ENCODE results near the gene RFFL.
"Not testable (repeated sequence)": the region's sequence is repeated elsewhere in the genome, so short reads cannot be mapped to it uniquely, and the experiment has no call there.

Gene RFFL

DNA sequence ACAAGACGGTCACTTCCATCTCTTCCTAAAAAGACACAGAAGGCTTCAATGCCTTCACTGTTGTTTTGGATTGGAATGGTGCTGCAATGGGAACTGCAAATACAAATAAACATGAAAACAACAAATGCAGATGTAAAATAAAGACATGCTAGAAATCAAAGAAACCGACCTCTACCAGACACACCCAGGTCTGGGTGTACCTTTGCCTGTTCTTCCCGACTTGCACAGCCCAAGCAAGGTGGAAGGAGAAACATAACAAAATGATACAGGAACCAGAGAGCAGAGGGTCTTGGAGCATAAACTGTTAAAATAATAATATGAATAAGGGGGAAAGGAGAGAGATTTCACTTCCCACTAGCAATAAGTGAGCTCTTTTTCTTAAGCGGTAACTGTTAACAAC, 17.3 kb downstream of the RFFL start:
- DNase-seq = no peak

DNA sequence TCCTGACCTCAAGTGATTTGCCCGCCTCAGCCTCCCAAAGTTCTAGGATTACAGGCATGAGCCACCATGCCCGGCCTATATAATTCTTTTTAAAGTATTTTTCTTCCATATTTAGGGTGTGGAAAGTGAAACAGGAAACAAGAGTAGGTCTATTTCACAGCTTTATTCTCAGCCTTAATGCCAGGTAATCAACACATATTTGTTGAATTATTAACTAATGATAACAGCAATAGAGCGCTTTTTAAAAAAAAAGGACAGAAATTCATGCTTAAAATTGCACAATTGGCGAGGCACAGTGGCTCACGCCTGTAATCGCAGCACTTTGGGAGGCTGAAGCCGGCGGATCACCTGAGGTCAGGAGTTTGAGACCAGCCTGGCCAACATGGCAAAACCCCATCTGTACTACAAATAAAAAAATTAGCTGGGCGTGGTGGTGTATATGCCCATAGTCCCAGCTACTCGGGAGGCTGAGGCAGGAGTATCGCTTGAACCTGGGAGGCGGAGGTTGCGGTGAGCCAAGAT, 18.0 kb downstream of the RFFL start:
- not testable (repeated sequence) for DNase-seq

DNA sequence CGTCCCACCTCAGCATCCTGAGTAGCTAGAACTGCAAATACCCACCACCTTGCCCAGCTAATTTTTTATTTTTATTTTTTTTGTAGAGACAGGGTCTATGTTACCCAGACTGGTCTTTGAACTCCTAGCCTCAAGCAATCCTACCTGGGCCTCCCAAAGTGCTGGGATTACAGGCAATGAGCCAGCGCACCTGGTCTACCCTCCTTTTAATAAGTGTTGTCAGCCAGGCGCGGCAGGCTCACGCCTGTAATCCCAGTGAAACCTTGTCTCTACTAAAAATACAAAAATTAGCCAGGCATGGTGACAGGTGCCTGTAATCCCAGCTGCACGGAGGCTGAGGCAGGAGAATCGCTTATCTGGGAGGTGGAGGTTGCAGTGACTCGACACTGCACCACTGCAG, 19.3 kb downstream of the RFFL start:
- DNase-seq = no peak

DNA sequence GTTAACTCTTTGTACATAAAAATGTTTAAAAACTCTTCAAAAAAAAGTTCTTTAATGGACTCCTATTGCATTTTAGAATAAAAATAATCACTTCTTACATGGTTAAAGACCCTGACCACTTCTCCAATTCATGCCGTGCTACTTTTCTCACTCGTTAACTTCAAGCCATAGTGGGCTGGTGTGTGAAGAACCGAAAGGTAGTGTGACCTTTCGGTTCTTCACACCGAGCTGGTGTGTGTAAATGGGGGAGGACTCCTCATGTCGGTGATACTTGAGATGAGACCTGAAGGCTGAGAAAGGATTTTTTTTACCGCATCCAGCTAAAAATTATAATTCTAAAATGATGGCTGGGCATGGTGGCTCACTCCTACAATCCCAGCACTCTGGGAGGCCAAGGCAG, 22.1 kb downstream of the RFFL start:
- DNase-seq = no peak

DNA sequence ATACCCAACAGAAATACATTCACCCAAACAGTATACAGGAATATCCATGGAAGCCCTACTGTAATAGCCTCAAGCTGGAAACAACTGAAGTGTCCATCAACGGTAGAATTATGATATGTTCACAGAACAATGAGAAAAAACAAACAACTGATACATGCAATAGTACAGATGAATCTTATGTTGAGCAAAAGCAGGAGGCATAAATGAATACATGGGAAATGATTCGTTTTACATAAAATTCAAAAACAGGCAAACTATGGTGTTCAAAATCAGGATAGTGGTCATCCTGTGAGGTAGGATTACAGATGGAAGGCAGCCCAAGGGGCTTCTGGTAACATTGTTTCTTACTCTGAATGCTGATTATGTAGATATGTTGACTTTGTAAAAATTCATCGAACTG, 25.1 kb downstream of the RFFL start:
- no peak for DNase-seq

DNA sequence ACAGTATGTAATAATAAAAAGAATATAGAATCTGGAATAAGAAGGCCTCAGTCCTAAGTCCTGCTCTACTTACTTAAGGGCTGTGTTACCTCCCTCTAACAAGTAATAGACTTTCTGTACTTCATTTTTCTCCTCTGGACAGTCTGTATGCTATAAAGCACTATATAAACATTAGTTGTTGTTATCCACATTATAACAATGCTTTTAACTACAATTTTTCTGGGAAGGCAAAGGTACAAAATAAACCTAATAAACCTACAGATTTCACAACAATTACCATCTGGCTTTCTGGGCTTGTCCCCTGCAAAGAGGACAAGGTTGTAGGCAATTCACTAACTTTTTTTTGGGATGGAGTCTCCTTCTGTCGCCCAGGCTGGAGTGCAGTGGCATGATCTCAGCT, 32.7 kb downstream of the RFFL start:
- no peak for DNase-seq

DNA sequence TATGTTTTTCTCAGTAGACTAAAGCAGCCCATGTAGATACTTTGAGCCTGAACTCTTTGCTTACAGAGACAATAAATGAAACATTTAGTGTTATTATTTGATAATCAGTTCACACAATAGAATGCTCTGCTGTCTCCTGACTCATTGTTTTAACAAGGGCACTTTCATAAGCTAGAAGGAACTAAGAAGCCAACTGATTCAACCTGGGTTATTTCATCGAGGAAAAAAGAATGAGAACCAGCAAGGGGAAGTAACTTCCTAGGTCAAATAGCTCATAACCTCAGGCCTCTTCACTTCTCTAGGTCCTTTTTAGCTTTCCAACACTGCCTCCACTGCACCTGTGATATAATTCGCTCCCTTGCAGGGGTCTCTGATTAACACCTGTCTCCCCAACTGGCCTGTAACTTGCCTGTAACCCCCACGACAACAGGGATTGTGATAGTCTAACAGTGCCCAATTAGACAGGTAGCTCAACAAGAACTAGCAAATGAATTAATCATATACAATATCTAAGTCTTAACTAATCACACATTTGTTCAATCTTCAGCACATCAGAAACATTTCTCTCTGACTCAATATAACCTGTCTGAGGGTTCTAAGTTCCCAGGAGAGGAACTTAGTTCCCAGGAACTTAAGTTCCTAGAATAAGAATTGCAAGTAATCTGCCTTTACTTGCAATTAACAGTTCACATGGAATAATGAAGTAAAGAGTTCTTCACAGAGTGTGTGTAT, 34.8 kb downstream of the RFFL start:
- DNase-seq = no peak

DNA sequence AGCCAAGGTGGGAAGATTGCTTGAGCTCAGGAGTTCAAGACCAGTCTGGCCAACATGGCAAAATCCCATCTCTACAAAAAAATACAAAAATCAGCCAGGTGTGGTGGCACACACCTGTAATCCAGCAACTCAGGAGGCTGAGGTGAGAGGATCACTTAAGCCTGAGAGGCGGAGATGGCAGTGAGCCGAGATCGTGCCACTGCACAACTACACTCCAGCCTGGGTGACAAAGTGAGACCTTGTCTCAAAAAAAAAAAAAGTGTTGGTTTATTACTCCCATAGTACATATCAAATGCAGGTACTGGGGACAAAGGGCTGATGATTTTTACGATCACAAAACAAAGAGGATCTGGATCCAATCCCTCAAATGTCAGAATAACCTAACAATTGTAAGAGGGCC, 35.4 kb downstream of the RFFL start:
- not testable (repeated sequence) for DNase-seq

DNA sequence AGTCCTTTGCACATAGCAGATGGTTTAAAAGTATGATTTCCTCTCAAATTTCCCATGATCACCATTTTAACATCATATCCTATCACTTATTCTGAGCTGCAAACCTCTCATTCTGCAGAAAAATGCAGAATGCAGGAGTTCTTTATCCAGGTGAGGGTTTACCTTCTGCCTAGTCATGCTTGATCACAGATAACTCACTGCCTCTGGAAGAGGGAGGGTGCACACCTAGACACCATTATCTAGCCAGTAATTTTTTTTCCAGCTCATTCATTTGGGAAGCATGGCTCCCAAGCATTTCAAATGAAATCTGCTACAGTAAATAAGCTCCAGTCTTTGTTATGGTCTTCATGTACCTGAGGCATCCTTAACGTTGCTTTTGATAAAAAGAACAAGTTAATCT, 38.0 kb downstream of the RFFL start:
- DNase-seq = no peak

DNA sequence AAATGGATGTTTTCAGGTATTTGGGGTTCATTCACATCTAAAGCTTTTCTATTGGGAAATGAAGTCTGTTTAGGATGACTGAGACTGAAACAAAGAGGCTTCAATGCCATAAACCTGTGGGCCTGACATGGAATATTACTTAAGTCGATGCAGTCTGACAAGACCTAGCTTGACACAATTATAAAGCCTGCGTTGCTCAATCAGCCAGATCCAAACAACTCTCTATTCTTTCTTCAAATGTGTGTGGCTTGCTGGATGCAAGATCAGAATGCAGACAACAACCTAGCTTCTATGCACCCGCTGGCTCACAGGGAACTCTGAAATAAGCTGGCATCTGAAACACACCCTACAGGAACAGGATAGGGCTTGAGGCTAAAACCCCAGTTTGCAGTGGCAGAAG, 40.0 kb downstream of the RFFL start:
- no peak for DNase-seq

DNA sequence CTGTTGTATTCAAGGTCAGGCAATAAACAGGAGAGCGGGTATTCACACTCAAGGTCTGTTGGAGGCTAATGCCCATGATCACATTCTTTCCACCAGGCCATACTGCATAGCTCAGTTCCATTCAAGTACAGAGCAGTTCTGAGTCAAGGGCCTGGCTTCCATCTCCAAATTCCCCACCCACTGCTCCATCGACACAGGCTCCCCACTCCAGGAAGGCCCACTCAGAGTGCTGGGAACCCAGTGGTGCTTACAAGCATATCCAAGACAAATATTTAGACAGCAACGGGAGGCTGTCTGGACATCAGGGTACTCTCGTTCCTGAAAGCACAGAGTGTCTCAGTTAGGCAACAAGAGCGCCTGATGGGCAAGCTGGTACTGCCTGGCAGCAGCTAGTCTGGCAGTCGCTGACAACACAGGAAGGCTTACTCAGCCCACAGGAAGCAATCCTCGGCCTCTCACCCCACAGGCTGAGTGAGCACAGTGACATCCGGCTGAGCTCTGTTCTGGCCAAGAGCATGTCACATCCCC, 40.9 kb downstream of the RFFL start:
- no peak for DNase-seq

DNA sequence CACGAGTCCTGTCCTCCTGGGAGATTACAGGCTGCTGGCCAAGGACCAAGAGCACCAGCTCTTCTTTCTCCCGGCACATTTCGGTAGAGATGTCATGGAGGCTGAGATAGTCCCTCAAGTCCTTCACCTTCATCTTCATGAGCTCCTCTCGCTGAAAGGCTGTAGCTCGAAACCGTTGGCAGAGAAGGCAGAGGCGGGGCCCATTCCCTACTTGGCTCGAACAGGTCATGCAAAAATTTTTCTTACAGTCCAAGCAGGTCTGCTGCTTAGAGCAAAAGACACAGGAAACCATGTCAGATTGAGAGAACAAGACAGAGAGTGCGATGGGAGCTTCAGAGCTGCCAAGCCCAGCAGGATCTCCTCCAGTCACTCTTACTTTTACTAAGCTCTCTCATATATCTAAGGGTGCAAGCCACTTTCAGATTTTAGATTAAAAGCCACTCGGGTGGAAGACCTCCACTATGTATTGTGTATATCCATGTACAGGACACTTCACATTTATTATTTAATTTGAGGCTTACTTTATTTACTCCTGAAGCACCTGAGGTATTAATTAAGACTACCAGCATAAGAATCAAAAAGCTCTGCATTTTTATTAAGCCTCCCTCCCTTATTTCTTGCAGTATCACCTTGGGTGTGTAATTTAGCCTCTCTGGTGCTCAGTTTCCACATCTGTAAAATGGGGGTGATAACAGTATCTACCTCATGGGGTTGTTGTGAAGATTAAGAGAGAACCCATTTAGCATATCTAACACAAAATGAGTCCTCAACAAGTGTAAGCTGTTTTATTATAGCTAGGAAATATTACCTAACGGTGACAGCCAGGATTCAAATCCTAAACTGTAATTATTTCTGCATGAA, 41.8 kb downstream of the RFFL start:
- DNase-seq = no peak

DNA sequence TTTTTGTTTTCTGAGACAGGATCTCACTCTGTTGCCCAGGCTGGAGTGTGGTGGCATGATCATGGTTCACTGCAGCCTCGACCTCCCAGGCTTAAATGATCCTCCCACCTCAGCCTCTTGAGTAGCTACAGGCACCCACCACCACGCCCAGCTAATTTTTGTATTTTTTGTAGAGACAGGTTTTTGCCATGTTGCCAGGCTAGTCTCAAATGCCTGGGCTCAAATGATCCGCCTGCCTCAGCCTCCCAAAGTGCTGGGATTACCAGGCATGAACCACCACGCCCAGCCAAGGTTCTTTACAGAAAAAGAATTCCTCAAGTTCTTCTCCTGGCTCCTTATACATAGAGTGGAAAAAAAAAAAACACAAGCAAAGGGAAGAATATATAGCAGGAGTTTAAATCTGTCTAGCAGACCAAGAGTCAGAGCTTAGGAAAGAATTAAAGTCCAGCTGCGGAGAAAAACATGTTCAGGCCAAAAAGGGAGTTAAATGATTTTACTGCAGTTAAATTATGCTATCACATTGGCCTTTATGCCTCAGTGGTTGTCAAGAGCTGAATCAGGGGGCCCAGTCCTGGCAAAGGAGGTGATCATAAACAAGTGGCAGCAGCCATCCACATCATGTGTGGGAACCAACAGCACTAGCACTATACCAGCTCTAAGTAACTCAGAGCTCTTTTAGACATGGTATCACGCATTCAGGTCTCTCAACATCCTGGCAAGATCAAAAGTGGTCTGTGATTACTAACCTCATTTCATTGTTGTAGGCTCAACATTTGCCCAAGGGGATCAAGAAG, 43.9 kb downstream of the RFFL start:
- DNase-seq = no peak

DNA sequence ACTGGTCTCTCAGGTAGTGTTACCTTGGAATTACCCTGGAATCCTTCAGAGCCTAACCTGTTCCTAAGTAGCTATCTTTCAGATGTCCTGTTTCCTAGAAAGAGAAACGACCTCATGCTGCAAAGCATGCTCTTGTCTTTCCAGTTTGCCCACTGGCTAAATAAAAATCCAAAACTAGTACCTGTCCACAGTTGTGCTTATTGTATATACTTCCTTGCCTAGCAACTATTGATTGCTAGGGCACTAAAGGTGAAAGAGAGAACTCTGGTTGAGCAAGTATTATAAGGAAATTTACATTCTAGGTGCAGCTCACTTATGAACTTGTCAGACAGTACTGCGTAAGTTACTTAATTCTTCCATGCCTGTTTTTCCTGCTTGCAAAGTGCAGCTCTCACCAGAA, 44.7 kb downstream of the RFFL start:
- no peak for DNase-seq

DNA sequence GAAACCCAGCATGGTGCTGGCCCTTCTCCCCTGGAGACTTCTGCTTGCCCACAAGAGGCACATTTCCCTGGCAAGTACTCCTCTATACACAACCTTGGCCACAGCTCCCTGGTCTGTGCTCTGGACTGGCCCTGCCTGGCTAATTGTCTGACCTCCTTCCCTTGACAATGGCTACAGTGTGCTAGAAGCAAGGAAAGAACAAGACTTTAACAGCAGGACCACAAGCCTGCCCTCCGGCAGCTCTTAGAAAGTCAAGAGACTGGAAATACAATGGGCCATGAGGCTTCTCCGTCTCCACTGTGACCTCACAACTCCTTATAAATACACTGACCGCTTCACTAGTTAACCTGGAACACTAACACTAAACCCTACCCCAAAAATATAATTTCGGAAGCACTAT, 46.5 kb downstream of the RFFL start:
- DNase-seq = no peak

DNA sequence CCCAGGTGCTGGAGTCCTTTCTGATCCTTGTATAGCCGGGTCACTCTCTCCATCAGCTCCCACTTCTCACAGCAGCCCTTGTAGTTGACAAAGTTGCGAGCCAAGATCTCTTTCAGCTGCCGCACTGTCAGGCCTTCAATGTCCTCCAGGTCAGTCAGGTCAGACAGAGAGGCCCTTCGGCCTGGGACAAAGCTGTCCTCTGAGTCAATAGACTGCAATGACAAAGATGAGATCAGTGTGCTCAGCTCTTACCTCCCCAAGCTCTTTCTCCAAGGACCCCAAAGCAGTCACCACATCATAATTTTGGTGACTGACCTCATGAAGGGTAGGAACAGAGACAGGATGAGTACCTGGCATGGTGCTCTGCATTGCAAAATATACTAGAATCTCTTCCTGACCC, 47.1 kb downstream of the RFFL start:
- no peak for DNase-seq

DNA sequence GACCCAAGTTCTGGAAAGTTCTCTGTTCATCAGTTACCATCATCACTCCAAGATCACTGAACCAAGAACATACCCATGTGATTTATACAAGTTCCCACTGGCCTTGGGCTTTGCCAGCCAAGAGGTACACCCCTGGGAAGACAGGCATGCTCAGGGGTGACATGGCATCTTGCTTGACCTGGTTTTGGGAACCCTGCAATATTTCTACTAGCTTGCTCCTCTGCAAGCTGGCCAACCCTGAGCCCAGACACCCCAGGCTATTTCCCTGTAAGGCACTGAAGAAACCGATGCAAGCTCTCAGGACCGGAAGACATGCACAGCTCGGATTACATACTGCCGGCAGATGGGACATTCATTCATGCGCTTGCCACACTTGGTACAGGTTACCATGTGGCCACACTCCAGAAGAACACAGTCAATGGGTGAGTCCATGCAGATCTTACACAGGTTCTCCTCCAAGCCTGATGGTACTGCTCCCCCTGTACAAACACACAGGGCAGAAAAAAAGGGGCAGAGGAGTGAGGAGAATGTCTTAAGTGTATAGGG, 51.8 kb downstream of the RFFL start:
- DNase-seq = no peak

DNA sequence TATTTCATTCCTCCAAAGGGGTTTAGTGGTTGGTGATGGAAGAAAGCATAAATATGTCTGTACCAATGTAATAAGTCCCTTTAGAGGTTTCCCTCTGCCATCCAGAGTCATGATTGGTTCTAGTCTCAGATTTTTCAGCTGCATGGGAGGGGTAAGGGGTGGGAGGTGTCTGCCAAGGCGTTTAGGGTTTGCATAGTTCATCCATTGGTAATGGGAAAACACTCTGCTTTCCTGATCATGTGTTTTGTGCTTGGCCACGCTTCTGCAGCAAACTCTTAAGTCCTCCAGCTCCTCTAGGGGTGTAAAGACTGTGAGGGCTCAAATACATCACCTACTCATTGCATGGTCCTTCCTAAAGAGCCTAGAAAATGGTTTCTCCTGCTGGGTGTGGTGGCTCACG, 53.4 kb downstream of the RFFL start:
- no peak for DNase-seq

DNA sequence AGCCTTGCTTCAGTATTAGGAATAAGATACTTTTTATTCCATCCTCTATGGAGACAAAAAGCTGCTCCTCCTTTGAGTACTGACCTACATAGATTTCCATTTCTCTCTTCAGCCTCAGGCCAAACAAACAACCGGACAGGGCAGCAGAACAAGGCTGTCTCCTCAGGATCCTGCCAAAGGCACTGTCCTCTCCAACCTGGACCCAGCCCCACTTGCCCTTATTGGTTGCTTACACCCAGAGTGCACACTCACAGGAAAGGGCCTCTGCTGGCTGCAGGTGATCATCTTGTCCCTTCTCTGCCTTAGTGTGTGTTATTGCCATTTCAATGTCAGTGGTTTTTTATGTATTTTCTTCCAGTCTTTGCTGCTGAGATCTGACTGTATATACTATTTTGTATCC, 56.5 kb downstream of the RFFL start:
- DNase-seq = no peak

DNA sequence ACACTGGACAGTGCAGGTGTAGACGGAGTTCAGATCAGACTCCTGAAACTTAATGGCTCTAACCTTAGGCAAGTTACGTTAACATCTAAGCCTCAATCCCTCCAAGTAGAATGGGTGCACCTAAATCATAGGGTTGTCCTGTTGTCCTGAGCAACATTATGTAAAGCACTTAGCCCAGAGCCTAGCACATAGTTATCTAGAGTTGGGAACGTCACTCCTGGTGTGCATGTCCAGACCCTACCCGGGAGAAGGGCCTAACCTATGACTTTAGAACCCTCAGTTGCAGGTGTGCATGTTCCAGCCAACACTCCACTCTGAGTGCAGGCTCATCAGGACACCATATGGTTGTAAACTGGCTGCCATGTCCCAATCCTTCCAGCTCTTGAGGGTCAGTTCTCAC, 57.2 kb downstream of the RFFL start:
- no peak for DNase-seq

DNA sequence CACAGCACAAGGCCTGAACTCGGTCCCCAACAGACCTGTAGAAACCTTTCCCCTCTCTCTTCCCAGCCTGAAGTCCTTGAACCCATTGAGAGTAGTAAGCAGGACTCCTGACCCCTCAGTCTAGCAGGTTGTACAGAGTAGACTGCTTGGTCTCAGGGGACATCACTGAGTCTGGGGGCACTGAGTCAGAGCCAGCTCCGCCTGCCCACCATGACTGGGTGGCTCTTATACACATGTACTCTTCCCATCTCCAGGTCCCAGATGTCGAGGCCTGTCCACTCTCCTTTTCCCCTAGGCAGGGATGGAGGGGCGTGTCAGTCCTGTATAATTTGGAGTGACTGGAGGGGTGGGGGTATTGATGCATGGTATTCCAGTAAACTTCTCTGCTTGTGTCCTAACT, 59.7 kb downstream of the RFFL start:
- no peak for DNase-seq

DNA sequence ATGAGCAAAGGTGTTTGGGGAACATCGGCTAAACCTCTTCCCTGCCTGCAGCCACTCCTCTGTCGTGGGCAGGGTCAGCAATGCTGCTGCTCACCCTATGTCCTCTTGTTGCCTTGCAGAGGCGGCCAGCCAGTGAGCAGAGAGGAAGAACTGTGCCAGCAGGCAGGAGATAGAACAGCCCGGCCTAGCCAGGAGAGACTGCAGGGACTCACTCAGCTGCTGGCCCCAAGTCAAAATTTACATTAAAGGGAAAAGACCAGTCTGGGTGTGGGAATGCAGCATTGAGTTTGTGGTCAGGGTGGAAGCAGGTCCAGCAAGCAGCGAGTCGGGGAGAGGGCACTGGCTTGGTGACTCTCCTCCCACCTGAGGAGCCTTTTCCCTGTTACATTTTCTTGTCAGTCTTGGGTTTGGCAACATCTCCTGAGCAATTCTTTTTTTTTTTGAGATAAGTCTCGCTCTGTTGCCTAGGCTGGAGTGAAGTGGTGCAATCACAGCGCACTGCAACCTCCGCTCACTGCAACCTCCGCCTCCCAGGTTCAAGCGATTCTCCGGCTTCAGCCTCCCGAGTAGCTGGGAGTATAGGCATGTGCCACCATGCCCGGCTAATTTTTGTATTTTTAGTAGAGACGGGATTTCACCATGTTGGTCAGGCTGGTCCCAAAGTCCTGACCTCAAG, 60.5 kb downstream of the RFFL start:
- no peak for DNase-seq

All from NCI-H446 treated with DMSO at 0.1 percent for 48 hours (cell line).